Neural crest cell (in vitro differentiated cells): Measurements from ENCODE around the gene DTNB. TPM values are rescaled to one million over a fixed set of nuclear protein-coding genes. Genes with fewer than 3 reads are reported as not detected.

ENCODE experiments used
- DNase-seq: peaks from one replicate; pipeline ENCODE4 v3.0.0; 2021; ENCODE audit warnings: low read depth, mixed read lengths, low spot score
- H3K27ac Mint-ChIP-seq: one replicate; pipeline ENCODE4 v1.8.0; 2021; ENCODE audit warnings: mild to moderate bottlenecking, mixed read lengths; ENCODE audit not compliant: unreplicated experiment
- H3K27me3 Mint-ChIP-seq: 2 replicates; pipeline ENCODE4 v1.8.0; 2021; ENCODE audit warnings: low read depth, mild to moderate bottlenecking, mixed read lengths
- H3K36me3 Mint-ChIP-seq: 2 replicates; pipeline ENCODE4 v1.8.0; 2021; ENCODE audit warnings: low read depth, mild to moderate bottlenecking, mixed read lengths
- H3K4me1 Mint-ChIP-seq: 2 replicates; pipeline ENCODE4 v1.8.0; 2021; ENCODE audit warnings: mixed read lengths
- H3K4me3 Mint-ChIP-seq: one replicate; pipeline ENCODE4 v1.8.0; 2021; ENCODE audit warnings: mild to moderate bottlenecking, mixed read lengths
- H3K9me3 Mint-ChIP-seq: 2 replicates; pipeline ENCODE4 v1.8.0; 2021; ENCODE audit warnings: mixed read lengths
- total RNA-seq: library from RNA; stranded (reverse); gene quantifications from 2 replicates; pipeline ENCODE4 v1.2.1, GENCODE V29; 2021
- TF ChIP-seq, protein P1 (sequence below): fragments of 200-600 bp; sonication (generic); conservative IDR thresholded peaks from 2 replicates; pipeline ENCODE4 v1.5.0; 2021; ENCODE audit warnings: antibody characterized with exemption, mild to moderate bottlenecking

Gene DTNB
- total RNA-seq, 1 donor from 2014 or later, result 29.5 TPM

DNA sequence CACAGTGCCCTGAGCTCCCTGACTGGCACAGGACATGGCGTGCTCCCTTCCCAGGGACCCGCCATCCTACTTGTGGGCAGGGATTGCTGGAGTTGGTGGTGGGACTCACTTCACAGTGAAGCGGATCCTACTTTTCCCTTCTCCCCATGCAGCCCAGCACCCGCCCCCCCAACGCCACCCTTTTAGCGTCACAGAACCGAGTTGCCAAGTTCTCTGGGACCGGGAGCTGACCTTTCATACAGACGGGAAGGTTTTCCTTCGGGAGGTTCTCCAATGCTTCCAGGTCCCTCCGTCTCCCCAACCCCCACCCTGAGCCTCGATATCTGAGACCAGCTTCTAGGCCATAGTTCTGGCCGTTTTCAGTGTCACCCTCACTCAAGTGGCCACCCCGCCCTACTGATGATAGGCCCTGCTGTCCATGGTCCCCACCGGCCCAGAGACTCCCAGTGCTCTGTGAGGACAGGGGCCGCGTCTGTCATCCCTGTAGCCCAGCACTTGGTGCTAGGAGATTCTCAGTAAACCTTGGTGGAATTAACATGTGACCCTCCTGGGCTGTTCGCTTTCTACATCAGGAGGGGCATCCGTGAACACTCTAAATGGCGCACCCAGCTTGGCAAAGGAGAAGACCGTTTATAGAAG, 330.1 kb downstream of the DTNB start:
- DNase-seq, result no peak
- peak overlapping the region; percentile 81 for H3K4me3 Mint-ChIP-seq
- H3K4me1 Mint-ChIP-seq, result no peaks in the 10 kb centered on the region

DNA sequence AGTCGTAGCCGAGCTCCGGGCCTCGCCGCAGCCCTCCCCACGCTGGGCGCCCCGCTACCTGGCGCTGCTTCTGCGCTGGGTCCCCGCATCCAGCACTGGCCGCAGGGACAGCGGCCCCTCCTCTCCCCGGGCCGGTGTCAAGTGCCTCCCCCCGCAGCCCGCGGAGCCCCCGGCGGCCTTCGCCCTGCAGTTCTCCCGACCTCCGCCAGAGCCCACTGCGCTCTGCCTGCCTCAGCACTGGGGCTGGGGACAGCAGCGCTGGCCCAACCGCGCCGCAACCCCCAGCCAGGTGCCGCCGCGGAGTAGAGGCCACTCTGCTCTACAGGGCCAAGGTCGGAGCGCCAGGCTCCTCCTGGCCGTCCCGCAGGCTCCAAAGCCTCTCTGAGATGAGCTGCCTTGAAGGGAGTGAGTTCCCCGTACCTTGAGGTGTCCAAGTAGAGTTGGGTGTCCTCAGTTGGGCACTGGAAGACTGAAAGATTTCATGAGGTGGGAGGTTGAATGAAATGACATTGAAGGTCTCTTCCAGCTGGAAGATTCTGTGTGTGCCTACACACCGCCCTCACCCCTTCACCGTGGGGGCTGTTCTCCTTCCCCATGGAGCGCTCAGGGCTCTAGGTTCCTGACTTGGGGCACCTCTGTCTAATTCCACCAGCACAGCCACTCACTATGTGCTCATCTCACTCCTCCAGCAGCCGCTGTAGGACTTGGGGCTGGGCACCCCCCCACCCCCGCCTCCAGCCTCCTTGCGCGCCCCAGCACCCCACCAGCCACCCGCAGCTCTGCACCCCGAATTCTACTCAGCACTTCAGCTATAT, 330.8 kb downstream of the DTNB start:
- no peaks in the 10 kb centered on the region for H3K9me3 Mint-ChIP-seq
- TF ChIP-seq, protein P1, sequence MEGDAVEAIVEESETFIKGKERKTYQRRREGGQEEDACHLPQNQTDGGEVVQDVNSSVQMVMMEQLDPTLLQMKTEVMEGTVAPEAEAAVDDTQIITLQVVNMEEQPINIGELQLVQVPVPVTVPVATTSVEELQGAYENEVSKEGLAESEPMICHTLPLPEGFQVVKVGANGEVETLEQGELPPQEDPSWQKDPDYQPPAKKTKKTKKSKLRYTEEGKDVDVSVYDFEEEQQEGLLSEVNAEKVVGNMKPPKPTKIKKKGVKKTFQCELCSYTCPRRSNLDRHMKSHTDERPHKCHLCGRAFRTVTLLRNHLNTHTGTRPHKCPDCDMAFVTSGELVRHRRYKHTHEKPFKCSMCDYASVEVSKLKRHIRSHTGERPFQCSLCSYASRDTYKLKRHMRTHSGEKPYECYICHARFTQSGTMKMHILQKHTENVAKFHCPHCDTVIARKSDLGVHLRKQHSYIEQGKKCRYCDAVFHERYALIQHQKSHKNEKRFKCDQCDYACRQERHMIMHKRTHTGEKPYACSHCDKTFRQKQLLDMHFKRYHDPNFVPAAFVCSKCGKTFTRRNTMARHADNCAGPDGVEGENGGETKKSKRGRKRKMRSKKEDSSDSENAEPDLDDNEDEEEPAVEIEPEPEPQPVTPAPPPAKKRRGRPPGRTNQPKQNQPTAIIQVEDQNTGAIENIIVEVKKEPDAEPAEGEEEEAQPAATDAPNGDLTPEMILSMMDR, result peak; percentile 92
- H3K4me1 Mint-ChIP-seq, result no peaks in the 10 kb centered on the region
- no peak overlapping the region for H3K27ac Mint-ChIP-seq
- H3K36me3 Mint-ChIP-seq, result no peaks in the 10 kb centered on the region
- peak; percentile 80 for DNase-seq
- peaks cover 18% of the 10 kb centered on the region for H3K27me3 Mint-ChIP-seq
- peak overlapping the region; percentile 81 for H3K4me3 Mint-ChIP-seq

More for the DNA sequence above, 330.1 kb downstream of the DTNB start:
- TF ChIP-seq, protein P1, result no peak
- no peaks in the 10 kb centered on the region for H3K9me3 Mint-ChIP-seq
- H3K27ac Mint-ChIP-seq, result no peak overlapping the region
- peaks cover 18% of the 10 kb centered on the region for H3K27me3 Mint-ChIP-seq
- no peaks in the 10 kb centered on the region for H3K36me3 Mint-ChIP-seq

DNA sequence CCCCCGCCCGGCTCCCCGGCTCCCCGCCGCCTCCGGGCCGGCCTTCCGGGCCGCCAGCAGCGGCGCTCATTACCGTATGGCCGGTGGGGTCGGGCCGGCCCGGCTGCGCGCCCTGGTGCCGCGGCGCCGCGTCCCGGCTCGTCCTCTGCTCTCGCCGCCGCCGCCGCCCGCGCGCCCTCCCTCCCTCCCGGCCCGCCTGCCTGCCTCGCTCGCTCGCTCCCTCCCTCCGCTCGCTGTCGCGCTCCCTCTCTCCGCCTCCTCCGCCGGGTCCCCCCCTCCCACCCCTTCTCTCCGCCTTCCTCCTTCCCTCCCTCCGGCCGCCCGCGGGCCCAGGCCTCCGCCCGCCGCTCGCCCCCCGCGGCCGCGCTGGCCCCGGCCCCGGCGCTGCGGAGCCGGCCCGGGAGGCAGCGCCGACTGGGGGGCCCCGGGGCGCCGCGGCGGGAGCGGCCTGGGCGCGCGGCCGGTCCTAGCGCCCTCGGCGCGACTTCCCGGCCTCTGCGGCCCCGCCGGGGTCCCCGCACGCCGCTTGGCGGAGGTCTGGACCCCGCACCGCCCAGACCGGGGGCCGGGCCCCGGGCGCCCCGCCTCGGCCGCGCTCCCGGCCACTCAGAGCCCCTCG, 331.5 kb downstream of the DTNB start, which contains the start of gene DNMT3A:
DNMT3A (minus strand) TSS at position 173 of the 619 bp plus-strand sequence. CDS start 27,941 bp downstream, outside the sequence.
- H3K27ac Mint-ChIP-seq, result no peak within 1 kb of the TSS
- TF ChIP-seq, protein P1, result no peak
- peak; percentile 30 for DNase-seq
- H3K36me3 Mint-ChIP-seq, result no peaks in the 10 kb centered on the region
- H3K4me3 Mint-ChIP-seq, result peak within 1 kb of the TSS; percentile 81
- H3K9me3 Mint-ChIP-seq, result no peaks in the 10 kb centered on the region
- peaks cover 2% of the 10 kb centered on the region for H3K4me1 Mint-ChIP-seq
- peaks cover 16% of the 10 kb centered on the region for H3K27me3 Mint-ChIP-seq

DNA sequence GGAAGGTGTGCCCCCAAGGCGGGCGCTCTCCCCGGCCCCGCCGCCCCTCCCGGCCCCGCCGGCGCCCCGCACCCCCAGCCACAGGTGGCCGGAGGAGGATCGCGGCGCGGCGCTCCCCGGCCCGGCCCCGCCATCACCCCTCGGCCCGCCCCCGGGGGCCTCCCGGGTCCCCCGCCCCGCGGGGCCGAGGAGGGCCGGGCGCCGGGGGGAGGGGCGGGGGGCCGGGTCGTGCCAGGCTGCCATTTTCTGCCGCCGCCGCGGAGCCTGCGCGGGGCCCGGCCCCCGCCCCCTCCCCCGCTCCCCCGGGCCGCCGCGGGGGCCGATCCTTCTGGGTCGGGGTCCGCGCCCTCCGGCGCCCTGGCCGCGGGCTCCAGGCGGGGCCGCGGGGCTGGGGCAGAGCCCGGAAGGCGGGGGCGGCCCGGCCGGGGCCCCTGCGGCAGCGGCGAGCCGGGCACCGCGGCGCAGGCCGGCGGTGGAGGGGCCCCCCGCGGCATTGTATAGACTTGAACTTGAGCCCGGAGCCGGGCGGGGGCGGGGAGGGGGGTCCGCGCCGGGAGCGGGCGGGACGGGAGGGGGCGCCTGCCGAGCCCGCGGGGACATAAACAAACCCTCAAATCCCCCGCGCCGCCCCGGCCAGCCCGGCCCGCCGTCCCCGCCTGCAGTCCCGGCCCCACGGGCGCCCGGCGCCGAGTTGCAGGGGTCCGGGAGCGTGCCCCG, 332.2 kb downstream of the DTNB start:
- no peak overlapping the region for H3K4me3 Mint-ChIP-seq
- H3K27ac Mint-ChIP-seq, result no peak overlapping the region
- H3K4me1 Mint-ChIP-seq, result peaks cover 4% of the 10 kb centered on the region
- DNase-seq, result no peak
- peaks cover 16% of the 10 kb centered on the region for H3K27me3 Mint-ChIP-seq
- TF ChIP-seq, protein P1, result no peak
- H3K9me3 Mint-ChIP-seq, result no peaks in the 10 kb centered on the region
- H3K36me3 Mint-ChIP-seq, result no peaks in the 10 kb centered on the region
